ENCODE results near the gene NCF4.

NCF4 gene

DNA sequence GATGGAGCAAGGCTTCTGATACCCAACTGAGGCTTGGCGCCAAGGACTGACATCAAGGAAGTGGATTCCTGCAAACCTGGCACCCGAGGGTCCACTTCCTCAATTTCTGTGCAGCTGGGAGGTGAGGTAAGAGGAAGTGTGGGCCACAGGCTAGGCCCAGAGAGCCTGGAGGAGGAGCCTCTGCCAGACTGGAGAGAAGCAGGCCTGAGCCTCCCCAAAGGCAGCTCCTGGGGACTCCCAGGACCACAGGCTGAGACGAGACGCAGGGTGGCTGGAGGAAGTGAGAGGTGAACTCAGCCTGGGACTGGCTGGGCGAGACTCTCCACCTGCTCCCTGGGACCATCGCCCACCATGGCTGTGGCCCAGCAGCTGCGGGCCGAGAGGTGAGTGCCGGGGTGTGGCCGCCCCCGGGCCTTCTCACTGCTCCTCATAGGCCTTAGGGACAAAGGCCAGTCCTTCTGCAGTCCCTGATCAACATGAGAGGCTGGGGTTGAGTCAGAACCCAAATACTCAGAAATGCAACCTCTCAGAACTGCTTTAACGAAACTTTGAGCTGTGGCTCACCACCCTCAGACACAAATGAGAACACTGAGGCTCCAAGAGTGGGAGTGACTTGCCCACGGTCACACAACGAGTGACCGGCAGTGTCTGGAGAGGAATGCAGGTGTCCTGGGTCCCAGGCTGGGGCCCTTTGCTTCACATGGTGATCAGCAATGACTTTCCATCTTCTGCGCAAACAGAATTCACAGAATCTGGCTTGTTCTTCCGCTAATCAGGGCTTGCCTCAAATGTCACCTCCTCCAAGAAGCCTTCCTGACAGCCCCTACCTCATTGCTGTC is at the start of gene NCF4:
TSS of gene NCF4 (plus strand) at position 186 of the 839 bp plus-strand sequence. CDS start at position 352, 166 bp downstream.
- DNase-seq = peak in 1 of 2 experiments; percentile 2

DNA sequence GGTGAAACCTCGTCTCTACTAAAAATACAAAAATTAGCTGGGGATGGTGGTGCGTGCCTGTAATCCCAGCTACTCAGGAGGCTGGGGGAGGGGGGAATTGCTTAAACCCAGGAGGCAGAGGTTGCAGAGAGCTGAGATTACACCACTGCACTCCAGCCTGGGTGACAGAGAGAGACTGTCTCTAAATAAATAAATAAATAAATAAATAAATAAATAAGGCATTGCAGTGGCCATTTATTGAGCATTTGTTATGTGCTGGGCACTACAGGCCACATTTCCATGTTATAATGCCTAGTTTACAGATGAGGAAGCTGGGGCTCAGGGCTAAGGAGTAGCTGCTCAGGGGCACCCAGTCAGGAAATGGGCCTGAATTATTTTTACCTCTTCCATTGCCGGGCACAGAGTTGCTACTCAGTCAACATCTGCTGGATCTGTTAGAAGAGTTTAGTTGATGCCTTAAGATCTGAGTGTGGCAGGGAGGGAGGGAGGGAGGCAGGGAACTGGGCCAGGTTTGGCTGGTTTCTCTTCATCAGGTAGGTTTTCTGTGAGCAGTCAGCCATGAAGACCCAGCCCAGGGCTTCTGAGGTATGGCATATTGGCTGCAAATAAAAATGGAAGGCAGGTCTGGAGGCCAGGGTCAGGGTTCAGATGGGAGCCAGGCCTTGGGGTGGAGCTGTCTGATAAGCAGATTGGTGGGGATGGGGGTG is 49.6 kb upstream of the NCF4 start:
- no peak for DNase-seq

- DNase-seq = no peak
These were observed 46.0 kb upstream of the NCF4 start for GRCh38 chr22:36814801-36815200.

- DNase-seq = no peak
These were observed 45.1 kb upstream of the NCF4 start for GRCh38 chr22:36815558-36816338.

DNA sequence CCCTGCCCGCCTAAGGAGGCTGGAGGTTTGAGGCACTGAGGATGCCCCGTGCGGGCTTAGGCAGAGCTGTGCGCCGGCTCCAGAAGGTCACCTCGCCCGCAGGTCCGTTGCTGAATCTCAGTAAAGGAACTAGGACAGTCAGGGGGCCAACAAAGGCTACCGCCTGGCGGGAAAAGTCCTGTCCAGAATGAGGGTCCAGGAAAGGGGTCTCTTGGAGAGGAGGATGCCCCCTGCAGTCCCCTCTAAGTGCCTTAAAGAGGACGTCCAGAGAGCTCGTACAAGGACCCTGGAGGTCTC is 44.5 kb upstream of the NCF4 start:
- no peak for DNase-seq

- DNase-seq = no peak
These were observed 43.9 kb upstream of the NCF4 start, which contains the start of gene PVALB for GRCh38 chr22:36816636-36817524. TSS of gene PVALB (minus strand) at chr22:36817035. CDS start at chr22:36817005, 30 bp downstream.

GRCh38 chr22:36817525-36817848 is 43.3 kb upstream of the NCF4 start:
- no peak for DNase-seq

GRCh38 chr22:36818010-36818642 is 42.7 kb upstream of the NCF4 start:
- DNase-seq = no peak

DNA sequence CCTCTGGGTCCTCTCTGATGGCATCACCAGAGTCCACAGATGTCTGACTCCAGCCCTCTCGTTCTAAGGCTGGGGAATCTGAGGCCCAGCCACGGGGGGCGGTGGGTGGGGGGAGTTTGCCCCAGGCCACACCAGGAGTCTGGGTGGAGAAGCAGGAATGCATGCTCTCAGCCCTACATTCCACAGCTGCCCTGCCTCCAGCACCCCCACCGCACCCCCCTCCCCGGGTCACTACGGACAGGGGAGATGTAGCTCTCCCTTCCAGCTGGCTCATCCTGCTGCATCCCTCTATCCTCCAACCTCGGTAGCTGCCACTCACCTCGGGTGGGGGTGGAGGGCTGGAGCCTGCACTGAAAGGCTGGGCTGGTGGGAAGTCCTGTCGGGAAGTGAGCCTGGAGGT is 41.7 kb upstream of the NCF4 start:
- no peak for DNase-seq

DNA sequence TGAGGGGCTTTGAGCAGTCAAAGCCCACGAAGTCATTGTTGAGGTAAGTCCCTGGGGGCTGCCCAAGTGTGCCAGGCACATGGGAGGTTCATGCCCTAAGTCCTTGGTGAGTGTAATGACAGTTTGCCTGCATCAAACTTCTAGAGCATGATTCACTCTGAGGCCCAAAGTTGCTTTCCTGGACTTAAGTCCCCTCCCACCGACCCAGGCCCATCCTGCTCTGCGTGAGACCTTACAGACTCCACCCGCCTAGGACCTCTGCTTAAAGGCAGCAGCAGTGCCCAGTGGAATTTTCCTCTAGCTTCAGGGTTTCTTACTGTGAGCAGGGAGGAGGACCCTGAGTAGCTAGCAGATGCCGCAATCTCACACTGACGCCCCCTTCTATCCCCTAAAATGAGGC is 38.2 kb upstream of the NCF4 start:
- no peak for DNase-seq

- no peak for DNase-seq
These were observed 37.5 kb upstream of the NCF4 start for GRCh38 chr22:36823186-36823839.

DNA sequence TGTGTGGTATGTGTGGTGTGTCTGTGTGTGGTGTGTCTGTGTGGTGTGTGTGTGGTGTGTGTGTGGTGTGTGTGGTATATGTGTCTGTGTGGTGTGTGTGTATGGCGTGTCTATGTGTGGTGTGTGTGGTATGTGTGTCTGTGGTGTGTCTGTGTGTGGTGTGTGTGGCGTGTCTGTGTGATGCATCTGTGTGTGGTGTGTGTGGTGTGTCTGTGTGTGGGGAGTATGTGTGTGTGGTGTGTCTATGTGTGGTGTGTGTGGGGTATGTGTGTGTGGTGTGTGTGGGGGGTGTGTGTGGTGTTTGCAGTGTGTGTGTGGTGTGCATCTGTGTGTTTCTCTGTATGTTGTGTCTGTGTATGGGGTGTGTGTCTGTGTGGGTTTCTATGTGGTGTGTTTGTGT is 36.2 kb upstream of the NCF4 start:
- DNase-seq = no peak

GRCh38 chr22:36826262-36826661 is 34.5 kb upstream of the NCF4 start:
- no peak for DNase-seq

- no peak for DNase-seq
These were observed 32.0 kb upstream of the NCF4 start for GRCh38 chr22:36828815-36829214.

GRCh38 chr22:36829370-36830002 is 31.3 kb upstream of the NCF4 start:
- DNase-seq = no peak

DNA sequence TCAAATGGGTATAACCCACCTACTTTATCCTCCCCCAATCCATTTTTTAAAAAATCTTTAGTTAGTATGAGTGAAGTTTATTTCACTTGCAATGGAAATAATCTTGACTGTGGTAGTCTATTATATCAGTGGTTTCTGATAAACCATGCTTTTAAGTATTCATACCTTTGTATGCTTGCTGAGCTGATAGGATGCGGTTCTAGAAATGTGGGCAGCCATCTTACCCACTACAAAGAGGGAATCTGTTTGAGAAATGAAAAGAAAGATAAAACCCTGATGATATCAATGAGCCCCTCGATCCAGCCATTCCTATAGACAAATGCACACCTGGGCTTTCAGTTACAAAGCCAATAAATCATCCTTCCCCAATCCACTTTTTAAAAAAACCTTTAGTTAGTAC is 30.2 kb upstream of the NCF4 start:
- DNase-seq = no peak

DNA sequence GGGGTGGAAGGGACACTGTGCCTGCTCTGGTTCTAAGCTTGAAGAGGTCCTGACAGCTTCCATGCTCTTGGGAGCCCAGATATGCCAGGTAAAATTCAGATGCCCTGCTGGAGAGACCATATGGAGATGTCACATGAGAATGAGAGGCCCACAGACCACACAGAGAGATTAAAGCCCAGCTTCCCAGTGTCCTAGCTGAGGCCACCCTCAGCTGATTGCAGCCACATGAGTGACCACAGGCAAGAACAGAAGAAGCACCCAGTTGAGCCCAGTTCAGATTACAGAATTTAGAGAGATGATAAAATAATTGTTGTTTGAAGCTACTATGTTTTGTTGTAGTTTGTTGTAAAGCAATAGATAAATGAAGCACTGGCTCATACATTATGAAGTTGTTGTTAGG is 29.6 kb upstream of the NCF4 start:
- DNase-seq = no peak

GRCh38 chr22:36831717-36832116 is 29.1 kb upstream of the NCF4 start:
- DNase-seq = no peak

DNA sequence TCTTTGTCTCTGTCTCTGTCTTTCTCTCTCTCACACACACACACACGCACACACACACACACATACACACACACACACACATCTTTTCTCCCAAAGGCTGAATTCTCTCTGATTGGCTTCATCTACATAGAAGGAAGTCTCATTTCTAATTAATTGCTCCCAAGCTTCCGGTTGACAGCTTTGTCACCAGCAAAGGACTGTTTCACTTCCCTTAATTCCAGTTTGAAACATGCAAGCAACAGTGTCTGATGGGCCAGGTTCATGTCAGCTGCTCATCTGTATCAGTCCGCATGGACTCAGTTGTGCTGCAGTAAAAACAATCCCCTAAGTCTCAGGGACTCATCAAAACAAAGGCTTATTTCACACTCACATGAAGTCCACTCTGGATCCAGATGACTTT is 27.7 kb upstream of the NCF4 start:
- DNase-seq = no peak

DNA sequence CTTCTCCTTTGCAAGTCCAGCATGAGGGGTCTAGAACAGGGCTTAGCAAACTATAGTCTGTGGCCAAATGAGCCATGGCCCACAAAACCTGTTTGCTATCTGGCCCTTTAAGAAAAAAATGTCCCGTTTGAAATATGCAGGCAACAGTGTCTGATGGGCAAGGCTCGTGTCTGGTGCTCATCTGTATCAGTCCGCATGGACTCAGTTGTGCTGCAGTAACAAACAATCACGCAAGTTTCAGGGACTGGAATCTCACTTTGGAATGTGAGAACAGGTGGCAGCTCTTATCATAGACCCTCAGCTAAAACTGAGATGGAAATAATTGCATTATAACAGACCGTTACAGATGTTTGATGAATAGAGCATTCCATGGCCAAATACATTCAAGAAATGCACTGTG is 24.9 kb upstream of the NCF4 start:
- DNase-seq = no peak

All from stimulated activated CD4-positive, alpha-beta T cell treated with anti-CD3 and anti-CD28 coated beads, Interleukin-4, amount 100 ng/mL, for 4 hours (primary cell).